CD4-positive, alpha-beta T cell treated with Interleukin-17A for 4 hours (primary cell): ENCODE results near the gene C1orf105.
"Not testable (repeated sequence)": the region's sequence is repeated elsewhere in the genome, so short reads cannot be mapped to it uniquely, and the experiment has no call there.

Source experiments
- DNase-seq: peaks from one replicate; pipeline ENCODE4 v3.0.0-alpha.2; 2020; ENCODE audit warnings: mixed read lengths

The C1orf105 gene, protein sequence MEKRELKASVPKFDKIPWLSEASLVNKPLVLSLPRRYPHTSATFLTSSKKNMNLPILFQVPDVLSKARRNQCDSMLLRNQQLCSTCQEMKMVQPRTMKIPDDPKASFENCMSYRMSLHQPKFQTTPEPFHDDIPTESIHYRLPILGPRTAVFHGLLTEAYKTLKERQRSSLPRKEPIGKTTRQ

GRCh38 chr1:172420385-172420784 lies at the start of gene C1orf105:
Gene C1orf105 (plus strand): TSS chr1:172420685. CDS start chr1:172420886, 201 bp downstream.
- no peak for DNase-seq

DNA sequence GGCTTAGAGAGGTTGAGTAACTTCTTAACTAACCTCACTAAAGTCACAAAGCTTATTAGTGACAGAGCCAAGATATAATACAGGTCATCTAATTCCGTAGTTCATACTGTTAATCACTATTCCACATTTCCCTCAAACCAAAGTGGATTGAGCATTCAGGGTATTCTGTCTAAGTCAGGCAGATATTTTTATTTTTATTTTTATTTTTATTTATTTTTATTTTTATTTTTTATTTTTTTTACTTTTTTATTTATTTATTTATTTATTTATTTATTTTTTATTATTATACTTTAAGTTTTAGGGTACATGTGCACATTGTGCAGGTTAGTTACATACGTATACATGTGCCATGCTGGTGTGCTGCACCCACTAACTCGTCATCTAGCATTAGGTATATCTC lies 48.8 kb upstream of the C1orf105 start:
- not testable (repeated sequence) for DNase-seq

DNA sequence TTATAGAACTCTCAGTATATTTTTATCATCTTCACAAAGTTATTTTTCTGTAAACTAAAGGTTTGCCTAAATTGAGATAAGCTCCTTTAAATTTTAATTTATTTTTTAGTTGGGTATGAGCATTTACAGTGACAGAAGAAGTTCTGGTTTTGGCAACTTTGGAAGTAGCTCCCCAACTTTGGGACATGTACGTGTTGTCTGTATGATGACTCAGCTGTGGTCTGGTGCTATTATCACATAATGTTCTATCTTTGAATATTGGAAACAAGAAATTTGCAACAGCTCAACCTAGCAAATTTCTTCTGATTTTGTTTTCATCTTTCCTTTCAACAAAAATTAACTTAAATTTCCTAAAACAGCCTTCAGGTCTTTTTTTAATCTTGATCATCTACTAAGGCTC lies 46.6 kb upstream of the C1orf105 start:
- no peak for DNase-seq

- no peak for DNase-seq
Measured at GRCh38 chr1:172375211-172375631, 45.3 kb upstream of the C1orf105 start.

- no peak for DNase-seq
Measured at GRCh38 chr1:172376431-172376830, 44.1 kb upstream of the C1orf105 start.

DNA sequence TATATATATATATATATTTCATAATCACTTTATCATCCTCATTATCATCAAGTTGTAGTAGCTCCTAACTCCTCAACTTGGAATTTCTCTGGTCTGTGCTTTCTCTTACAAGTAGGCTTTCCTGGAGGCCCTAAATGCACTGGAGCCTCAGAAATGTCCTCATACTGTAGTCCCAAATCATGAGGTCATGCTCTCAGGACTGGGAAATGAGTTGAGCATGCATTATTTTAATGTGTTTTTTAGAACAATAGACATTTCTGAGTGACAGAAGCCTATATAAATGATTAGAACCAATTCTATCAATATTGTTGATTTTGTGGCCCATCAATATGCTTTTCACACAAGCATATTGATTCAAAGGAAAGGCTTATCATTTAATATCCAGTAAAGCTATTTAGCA lies 42.9 kb upstream of the C1orf105 start:
- no peak for DNase-seq

- DNase-seq: no peak
Measured at GRCh38 chr1:172378109-172378760, 42.2 kb upstream of the C1orf105 start.

DNA sequence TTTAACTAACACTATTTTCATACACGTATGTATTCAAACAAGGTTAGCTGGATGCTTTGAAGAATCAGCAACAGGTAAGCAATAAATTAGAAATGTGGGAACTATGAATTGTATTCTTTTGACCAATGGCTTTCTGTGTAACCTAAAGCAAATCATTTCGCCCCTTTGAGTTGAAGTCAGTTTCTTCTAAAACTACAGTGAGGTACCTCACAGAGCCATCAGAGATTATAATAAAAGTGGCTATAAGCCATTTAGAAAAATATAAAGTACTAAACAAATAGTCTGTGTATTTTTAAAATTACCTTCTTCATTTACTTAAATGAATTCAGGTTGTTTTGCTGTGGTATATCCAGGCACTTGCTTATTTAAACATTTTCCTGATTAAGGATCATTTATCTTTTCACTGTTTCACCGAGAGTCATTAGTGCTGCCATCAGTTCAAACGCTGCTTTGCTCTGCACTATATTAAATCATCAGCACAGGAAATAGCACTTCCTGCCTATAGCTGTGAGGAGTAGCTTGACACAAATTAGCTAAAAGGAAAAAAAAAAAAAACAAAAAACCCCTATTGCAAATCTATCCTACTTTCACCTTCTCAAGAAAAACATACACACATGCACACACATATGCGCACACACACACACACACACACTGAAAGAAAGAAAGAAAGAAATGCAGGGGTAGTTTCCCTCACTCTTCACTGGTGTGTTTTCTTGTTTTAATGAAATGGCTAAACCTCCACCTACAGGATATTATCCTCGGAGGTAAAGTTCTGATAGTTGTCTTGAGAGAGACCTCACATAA lies 39.8 kb upstream of the C1orf105 start:
- peak; percentile 54 for DNase-seq

DNA sequence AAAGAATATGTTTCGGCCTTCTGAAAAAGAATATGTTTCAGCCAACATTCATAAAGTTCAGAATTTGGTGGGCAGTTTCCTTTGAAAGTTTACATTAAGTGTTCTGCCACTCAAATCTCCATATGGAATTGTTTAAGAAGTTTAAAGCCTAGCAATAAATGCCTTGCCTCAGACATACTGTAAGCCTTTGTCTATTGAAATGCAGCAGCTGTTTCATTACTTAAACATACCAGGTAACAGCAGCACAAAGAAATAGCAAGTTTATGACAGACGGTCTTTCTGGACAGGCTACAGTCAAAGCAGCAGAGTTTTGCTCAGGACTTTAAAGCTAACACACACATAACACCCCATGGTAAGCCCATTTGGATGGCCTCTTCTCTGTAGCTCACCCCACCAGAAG lies 38.5 kb upstream of the C1orf105 start:
- no peak for DNase-seq

- DNase-seq: no peak
Measured at GRCh38 chr1:172382406-172382805, 38.1 kb upstream of the C1orf105 start.

- no peak for DNase-seq
Measured at GRCh38 chr1:172382990-172383389, 37.5 kb upstream of the C1orf105 start.

DNA sequence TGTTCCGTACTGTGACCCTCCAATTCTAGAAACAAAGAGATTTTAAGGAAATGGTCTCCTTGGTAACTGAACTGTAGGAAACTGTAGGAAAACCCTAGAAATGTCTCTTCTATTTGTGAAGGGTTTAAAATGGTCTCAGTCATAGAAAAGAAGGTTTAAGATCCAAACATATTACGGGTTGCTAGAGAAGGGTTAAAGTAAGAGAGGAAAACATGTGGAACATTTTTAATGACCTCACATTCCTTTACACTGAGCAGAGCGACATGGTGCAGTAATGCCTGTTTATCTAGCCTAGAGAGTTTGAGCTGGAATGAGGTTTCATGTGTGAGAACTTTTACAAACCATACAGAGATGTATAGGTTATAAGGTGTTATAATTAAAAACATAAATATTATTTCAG lies 36.9 kb upstream of the C1orf105 start:
- DNase-seq: no peak

GRCh38 chr1:172384656-172385055 lies 35.8 kb upstream of the C1orf105 start:
- DNase-seq: no peak

DNA sequence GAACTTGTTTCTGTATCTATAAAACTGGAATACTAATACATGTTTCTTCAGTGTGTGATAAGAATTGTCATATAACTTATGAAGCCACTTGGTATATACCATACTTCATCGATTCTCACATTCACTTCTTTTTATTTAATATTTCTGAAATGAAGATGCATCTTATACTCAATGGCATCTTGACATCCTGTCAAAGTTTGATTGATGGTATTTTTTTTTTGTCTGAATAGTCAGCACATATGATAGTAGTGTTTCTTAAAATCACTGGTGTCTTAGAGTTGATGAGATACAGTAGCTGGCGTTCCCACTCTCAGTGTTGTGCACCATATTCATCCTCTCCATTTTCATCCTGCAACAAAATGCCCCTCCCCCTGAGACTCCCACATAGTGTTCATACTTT lies 34.4 kb upstream of the C1orf105 start:
- DNase-seq: no peak

DNA sequence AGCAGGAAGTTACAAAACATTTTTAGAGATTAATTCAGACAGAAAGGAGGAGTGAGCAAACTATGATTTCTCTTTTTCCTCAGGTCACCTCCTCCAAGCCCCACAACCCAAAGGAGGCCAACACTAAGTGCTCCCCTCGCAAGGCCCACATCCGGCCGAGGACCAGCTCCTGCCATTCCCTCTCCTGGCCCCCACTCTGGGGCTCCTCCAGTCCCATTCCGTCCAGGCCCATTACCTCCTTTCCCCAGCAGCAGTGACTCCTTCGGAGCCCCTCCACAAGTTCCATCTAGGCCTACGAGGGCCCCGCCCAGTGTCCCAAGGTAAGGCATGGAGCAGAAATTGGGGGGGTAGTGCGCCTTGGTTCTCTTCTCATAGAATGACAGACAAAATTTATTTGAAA lies 32.0 kb upstream of the C1orf105 start:
- no peak for DNase-seq

DNA sequence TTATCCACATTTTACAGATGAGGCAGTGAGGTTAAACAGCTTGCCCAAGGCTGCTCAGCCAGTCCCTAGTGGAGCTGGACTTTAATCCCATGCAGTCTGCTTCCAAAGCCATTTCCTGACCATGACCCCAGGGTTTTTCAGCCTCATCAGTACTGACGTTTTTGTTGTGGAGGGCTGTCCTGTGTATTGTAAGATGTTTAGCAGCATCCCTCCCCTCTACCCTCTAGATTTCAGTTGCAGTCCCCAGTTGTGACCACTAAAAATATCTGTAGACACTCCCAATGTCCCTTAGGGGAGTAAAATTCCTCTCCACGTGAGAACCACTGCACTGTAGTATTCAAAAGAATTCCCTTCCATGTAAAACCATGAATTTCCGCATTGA lies 30.2 kb upstream of the C1orf105 start:
- DNase-seq: no peak

- no peak for DNase-seq
Measured at GRCh38 chr1:172390683-172391551, 29.6 kb upstream of the C1orf105 start.

DNA sequence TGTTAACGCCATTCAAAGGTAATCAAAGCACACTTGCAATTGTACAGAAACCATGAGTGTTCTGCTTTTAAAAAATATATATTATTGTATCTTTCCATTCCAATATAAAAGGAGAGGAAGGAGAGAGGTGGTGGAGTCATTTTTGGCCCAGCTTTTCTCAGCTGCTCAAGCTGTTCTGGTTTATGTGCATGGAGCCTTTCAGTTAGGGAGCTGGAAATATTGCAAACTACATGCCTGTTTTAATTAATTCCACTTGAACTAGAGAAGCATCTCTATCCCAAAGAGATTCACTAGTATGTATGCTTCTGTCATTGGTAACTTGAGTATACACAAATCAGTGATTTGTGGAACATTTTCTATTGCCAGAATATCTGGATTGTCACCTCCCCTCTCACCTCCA lies 28.5 kb upstream of the C1orf105 start:
- no peak for DNase-seq

DNA sequence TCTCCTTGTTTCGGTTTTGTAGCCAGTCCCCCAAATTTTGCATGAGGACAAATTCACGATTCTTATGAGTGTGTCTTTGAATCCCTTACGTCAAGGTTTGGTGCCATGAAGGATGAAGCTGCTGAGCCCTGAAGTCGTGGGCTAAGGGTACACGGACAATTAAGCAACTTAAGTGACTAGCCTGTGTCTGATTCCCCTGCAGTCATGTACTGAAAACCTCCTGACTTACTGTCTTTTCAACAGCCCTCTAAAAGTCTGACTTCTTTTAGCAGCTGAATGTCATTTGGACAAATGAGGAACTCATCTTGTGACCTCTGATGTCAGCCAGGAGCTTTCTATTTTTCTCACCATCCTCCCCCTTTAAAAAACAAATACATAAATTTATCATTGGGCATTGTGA lies 27.1 kb upstream of the C1orf105 start:
- DNase-seq: no peak

DNA sequence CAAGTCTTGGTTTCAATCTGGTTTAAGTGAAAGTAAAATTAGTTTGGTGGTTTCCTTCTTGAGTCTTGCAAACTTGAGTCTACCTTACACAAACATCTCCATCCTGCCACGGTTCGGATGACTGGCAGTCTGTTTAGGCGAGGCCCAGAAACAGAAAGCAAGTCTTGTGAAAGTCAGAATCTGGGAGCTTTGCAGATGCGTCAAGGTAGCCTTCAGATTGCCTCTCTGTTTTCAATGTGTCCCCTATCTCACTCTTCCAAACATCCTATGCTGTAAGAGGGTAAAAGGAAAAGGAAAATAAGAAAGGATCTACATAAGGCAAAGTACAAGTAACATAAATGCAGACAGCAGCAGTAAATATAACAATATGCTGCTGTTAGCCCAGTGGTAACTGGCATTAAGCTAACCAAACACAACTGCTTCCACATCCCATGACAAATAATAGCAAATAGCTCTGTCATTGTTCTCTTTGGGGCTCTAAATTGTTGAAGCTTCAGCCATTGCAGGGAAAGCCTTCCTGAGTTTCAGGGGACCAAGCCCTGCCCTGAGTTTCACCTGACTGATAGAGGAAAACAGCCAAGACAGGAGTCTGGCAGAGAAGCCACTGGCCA lies 26.2 kb upstream of the C1orf105 start:
- peak; percentile 78 for DNase-seq

GRCh38 chr1:172394811-172395210 lies 25.7 kb upstream of the C1orf105 start:
- DNase-seq: no peak

DNA sequence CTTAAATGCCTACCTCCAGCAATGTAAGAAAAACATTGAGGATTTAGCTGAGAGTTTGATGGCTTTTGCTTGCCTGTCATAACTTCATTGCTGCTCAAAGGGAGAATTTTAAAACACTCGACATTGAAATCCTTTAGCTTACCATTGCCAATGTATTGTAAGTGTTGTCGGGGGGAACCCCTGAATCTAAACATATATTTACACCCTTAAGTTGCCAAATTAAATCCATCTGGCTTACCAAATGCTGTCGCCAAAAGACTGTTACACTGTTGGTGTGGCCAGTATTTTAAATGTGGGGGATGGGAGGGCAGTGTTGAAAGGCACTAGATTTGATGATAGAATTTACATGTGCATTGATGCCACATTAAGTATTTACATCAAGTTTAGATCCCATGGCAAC lies 24.9 kb upstream of the C1orf105 start:
- DNase-seq: no peak

- DNase-seq: no peak
Measured at GRCh38 chr1:172397221-172397620, 23.3 kb upstream of the C1orf105 start.
